NCI-H82 (cell line): ENCODE data around the gene RAB26.
A peak's percentile ranks its signal among the peaks of the same experiment; 100 is the strongest.

Experiments
- DNase-seq: peaks from one replicate; lab custom pipeline; 2025; lab: John Stamatoyannopoulos, UW

The RAB26 gene

GRCh38 chr16:2178321-2179106, 30.1 kb downstream of the RAB26 start:
- DNase-seq = no peak

GRCh38 chr16:2179107-2179501, 30.7 kb downstream of the RAB26 start:
- DNase-seq = no peak

- DNase-seq = no peak
These were observed 31.2 kb downstream of the RAB26 start for GRCh38 chr16:2179576-2179975.

GRCh38 chr16:2180461-2180860, 32.0 kb downstream of the RAB26 start:
- no peak for DNase-seq

- peak; percentile 47 for DNase-seq
These were observed 32.8 kb downstream of the RAB26 start for GRCh38 chr16:2180962-2181923.

- no peak for DNase-seq
These were observed 33.5 kb downstream of the RAB26 start for GRCh38 chr16:2181952-2182351.

GRCh38 chr16:2183671-2184070, 35.2 kb downstream of the RAB26 start:
- no peak for DNase-seq

GRCh38 chr16:2184346-2184745, 35.9 kb downstream of the RAB26 start:
- no peak for DNase-seq

- DNase-seq = no peak
These were observed 36.5 kb downstream of the RAB26 start for GRCh38 chr16:2184962-2185361.

- no peak for DNase-seq
These were observed 37.6 kb downstream of the RAB26 start for GRCh38 chr16:2186064-2186463.

- DNase-seq = no peak
These were observed 38.1 kb downstream of the RAB26 start for GRCh38 chr16:2186505-2186904.

- no peak for DNase-seq
These were observed 38.8 kb downstream of the RAB26 start for GRCh38 chr16:2187212-2187611.

- DNase-seq = no peak
These were observed 40.0 kb downstream of the RAB26 start for GRCh38 chr16:2188395-2188794.

- no peak for DNase-seq
These were observed 40.9 kb downstream of the RAB26 start for GRCh38 chr16:2189252-2189893.

- no peak for DNase-seq
These were observed 41.7 kb downstream of the RAB26 start for GRCh38 chr16:2190002-2190658.

GRCh38 chr16:2190659-2191445, 42.4 kb downstream of the RAB26 start:
- DNase-seq = peak; percentile 36

- DNase-seq = no peak
These were observed 43.0 kb downstream of the RAB26 start for GRCh38 chr16:2191446-2191706.

- peak; percentile 59 for DNase-seq
These were observed 45.9 kb downstream of the RAB26 start for GRCh38 chr16:2194166-2194834.

- peak; percentile 75 for DNase-seq
These were observed 46.5 kb downstream of the RAB26 start for GRCh38 chr16:2194852-2195321.

GRCh38 chr16:2195322-2196161, 47.1 kb downstream of the RAB26 start:
- peak; percentile 54 for DNase-seq
